ENCODE data around the gene WDR17. TPM values are rescaled to one million over a fixed set of nuclear protein-coding genes. Genes with fewer than 3 reads are reported as not detected.

Gene WDR17
- total and polyA plus RNA-seq, 2 of the 8 experiments (the other 6 are each of a cell fraction or from before 2014, with no cell fraction given): 1.4 to 3.3 TPM

DNA sequence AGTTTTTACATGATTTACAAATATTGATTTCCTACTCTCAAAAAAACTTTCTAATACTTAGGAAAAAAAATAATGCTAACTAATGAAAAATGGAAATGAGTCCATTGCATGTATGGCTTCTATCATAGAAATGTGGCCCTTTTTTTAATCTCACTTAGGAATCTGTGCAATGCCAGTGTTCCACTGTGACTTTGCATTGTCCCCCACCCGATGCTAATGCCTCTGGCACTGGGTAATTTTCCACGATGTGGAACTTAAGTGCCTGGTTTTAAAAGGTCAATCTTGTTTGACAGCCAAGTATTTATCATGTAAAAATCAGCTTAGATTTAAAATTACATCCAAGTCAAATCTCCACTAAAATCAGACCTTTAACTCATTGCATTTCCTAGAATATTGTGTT, 76.6 kb downstream of the WDR17 start:
- H3K9ac ChIP-seq (replicated peaks in 1 of 4; ENCODE audit: extremely low read depth in 1 of 4, low read depth in 3 of 4, low read length in 3 of 4): no peak overlapping the region
- no peaks in the 10 kb centered on the region; a peak in 1 of 8 replicates for H3K36me3 ChIP-seq (ENCODE audit: control insufficient read depth in 2 of 4, insufficient read depth in 4 of 4, low read length in 3 of 4)
- H3K79me2 ChIP-seq (ENCODE audit: control insufficient read depth in 1 of 2, insufficient read depth in 2 of 2, low read length in 2 of 2): no peaks in the 10 kb centered on the region
- H3K79me1 ChIP-seq (ENCODE audit: low read depth, low read length): no peaks in the 10 kb centered on the region
- no peak for FAIRE-seq
- H4K20me1 ChIP-seq (replicated peaks in 1 of 2; ENCODE audit: control insufficient read depth in 1 of 2, insufficient read depth in 2 of 2, low read length in 2 of 2): no peaks in the 10 kb centered on the region
- 84% methylated on average over 2 of the region's 2 CpGs; no CpG with 5 or more reads in 1 of the 2 experiments for WGBS, 2 experiments (ENCODE audit: extremely low coverage in 1 of 2, insufficient coverage in 1 of 2, insufficient read length in 1 of 2, insufficient replicate concordance in 2 of 2, low coverage in 1 of 2, low lambda C conversion rate in 2 of 2, missing lambda C conversion rate in 1 of 2)
- H4K91ac ChIP-seq (replicated peaks; ENCODE audit: insufficient read length, low read length): no peak overlapping the region
- no peak overlapping the region for H3K4me3 ChIP-seq (ENCODE audit: extremely low read depth in 1 of 4, insufficient read depth in 2 of 4, low read depth in 3 of 4, low read length in 4 of 4)
- no peak overlapping the region for H2BK5ac ChIP-seq (ENCODE audit: low read depth, low read length)
- no peak for DNase-seq (ENCODE audit: low read depth in 1 of 2, low spot score in 2 of 2)
- H2AFZ ChIP-seq (ENCODE audit: low read length): no peak overlapping the region
- H3K14ac ChIP-seq (ENCODE audit: insufficient read length): no peak overlapping the region
- H3K27ac ChIP-seq (ENCODE audit: low read depth, low read length): no peak overlapping the region
- ChIA-PET CTCF (ENCODE audit: partially characterized antibody) (no interaction called here), POLR2A (ENCODE audit: partially characterized antibody) (no interaction called here)
- no peak overlapping the region for H3K4me2 ChIP-seq (ENCODE audit: insufficient read depth in 1 of 2, low read depth in 2 of 2, low read length in 2 of 2)
- no peak overlapping the region for H2BK120ac ChIP-seq (replicated peaks; ENCODE audit: low read depth, low read length)
- H2AK5ac ChIP-seq (ENCODE audit: low read depth, low read length): no peak overlapping the region
- no peaks in the 10 kb centered on the region for H3K23me2 ChIP-seq (ENCODE audit: low read depth, low read length)
- H3K56ac ChIP-seq (replicated peaks; ENCODE audit: insufficient read length, low read depth, low read length): no peak overlapping the region
- H2BK20ac ChIP-seq (ENCODE audit: low read length): no peak overlapping the region
- no peak overlapping the region for H2BK15ac ChIP-seq (ENCODE audit: low read length)
- H3K18ac ChIP-seq (ENCODE audit: extremely low read depth, low read length): no peak overlapping the region
- H4K5ac ChIP-seq (ENCODE audit: insufficient read length, low read depth, low read length): no peak overlapping the region
- no peak overlapping the region for H3K4ac ChIP-seq (replicated peaks; ENCODE audit: insufficient read length, low read depth, low read length)
- no peaks in the 10 kb centered on the region for H3K9me3 ChIP-seq (ENCODE audit: insufficient read depth in 2 of 2, low read depth in 1 of 2, low read length in 1 of 2)
- H2BK12ac ChIP-seq (ENCODE audit: low read depth, low read length): no peak overlapping the region
- H3K27me3 ChIP-seq (replicated peaks in 1 of 4; ENCODE audit: control insufficient read depth in 3 of 4, extremely low read depth in 1 of 4, insufficient read depth in 3 of 4, low read length in 3 of 4): no peaks in the 10 kb centered on the region
- no peak overlapping the region for H4K8ac ChIP-seq (ENCODE audit: extremely low read depth, insufficient read depth, low read length)
- H3K4me1 ChIP-seq (replicated peaks in 1 of 4; ENCODE audit: control insufficient read depth in 3 of 4, insufficient read depth in 4 of 4, low read length in 3 of 4): no peaks in the 10 kb centered on the region
- no peak overlapping the region for H3K23ac ChIP-seq (ENCODE audit: insufficient read length)
- TF ChIP-seq MAFK (IDR thresholded peaks at IDR 0.05; ENCODE audit: low read depth, low read length): no peak
- no peak for TF ChIP-seq JUN (IDR thresholded peaks at IDR 0.05; ENCODE audit: low read depth, low read length)
- no peak for TF ChIP-seq CHD2 (IDR thresholded peaks at IDR 0.05; ENCODE audit: low read length)
- no peak for TF ChIP-seq KDM5A (IDR thresholded peaks at IDR 0.05; ENCODE audit: low read length)
- no peak for TF ChIP-seq JUND (IDR thresholded peaks at IDR 0.05; ENCODE audit: low read length)
- TF ChIP-seq, protein P1, sequence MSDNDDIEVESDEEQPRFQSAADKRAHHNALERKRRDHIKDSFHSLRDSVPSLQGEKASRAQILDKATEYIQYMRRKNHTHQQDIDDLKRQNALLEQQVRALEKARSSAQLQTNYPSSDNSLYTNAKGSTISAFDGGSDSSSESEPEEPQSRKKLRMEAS (IDR thresholded peaks at IDR 0.05): no peak
- no peak for TF ChIP-seq RXRA (IDR thresholded peaks at IDR 0.05; ENCODE audit: insufficient read depth, low read depth, low read length)
- TF ChIP-seq ZNF274 (IDR thresholded peaks at IDR 0.05; ENCODE audit: borderline replicate concordance, extremely low read depth, low read length): no peak
- TF ChIP-seq HDAC6 (IDR thresholded peaks at IDR 0.05; ENCODE audit: low read depth, low read length): no peak
- TF ChIP-seq FOSL1 (IDR thresholded peaks at IDR 0.05; ENCODE audit: insufficient read depth, low read depth, low read length): no peak
- TF ChIP-seq SIRT6 (IDR thresholded peaks at IDR 0.05; ENCODE audit: low read length): no peak
- TF ChIP-seq KDM4A (IDR thresholded peaks at IDR 0.05; ENCODE audit: low read depth, low read length, severe bottlenecking): no peak
- no peak for TF ChIP-seq POLR2AphosphoS5 (IDR thresholded peaks at IDR 0.05; ENCODE audit: low read depth, low read length)
